Activated B cell treated with CpG ODN at 0.5 μM for 24 hours (primary cell): ENCODE measurements around the gene PPP2R5A. TPM values are rescaled to one million over a fixed set of nuclear protein-coding genes. Genes with fewer than 3 reads are reported as not detected.

Experiments
- ATAC-seq: fragments of 200-7000 bp; cut with Tn5 transposase; one replicate; pipeline ENCODE4 v1.10.0; 2021; ENCODE audit warnings: low read depth, mild to moderate bottlenecking, moderate library complexity
- CTCF ChIA-PET: fragments of 350-600 bp; sonication (Branson Sonifier 250); formaldehyde crosslinking; loops from one replicate; lab custom pipeline; 2021; ENCODE audit warnings: antibody characterized with exemption; lab: Charles Lee
- POLR2A ChIA-PET: fragments of 350-600 bp; sonication (Branson Sonifier 250); formaldehyde crosslinking; loops from one replicate; lab custom pipeline; 2021; ENCODE audit warnings: antibody characterized with exemption; lab: Charles Lee
- DNase-seq: peaks from one replicate; pipeline ENCODE4 v3.0.0; 2022
- H3K27ac Mint-ChIP-seq: one replicate; pipeline ENCODE4 v1.8.0; 2020; ENCODE audit warnings: mixed read lengths
- H3K27me3 Mint-ChIP-seq: one replicate; pipeline ENCODE4 v1.8.0; 2021; ENCODE audit warnings: mixed read lengths
- H3K36me3 Mint-ChIP-seq: one replicate; pipeline ENCODE4 v1.8.0; 2021; ENCODE audit warnings: low read depth, mixed read lengths
- H3K4me1 Mint-ChIP-seq: one replicate; pipeline ENCODE4 v1.8.0; 2021; ENCODE audit warnings: mixed read lengths
- H3K4me3 Mint-ChIP-seq: one replicate; pipeline ENCODE4 v1.8.0; 2020; ENCODE audit warnings: mild to moderate bottlenecking, mixed read lengths
- H3K9me3 Mint-ChIP-seq: one replicate; pipeline ENCODE4 v1.8.0; 2020; ENCODE audit warnings: mixed read lengths
- CTCF ChIP-seq: fragments of 200-600 bp; IDR thresholded peaks from one replicate; pipeline ENCODE4 v1.8.0; 2022; ENCODE audit warnings: antibody characterized with exemption, mild to moderate bottlenecking
- intact Hi-C: fragments of 100-400 bp; cut with micrococcal nuclease; formaldehyde crosslinking; loops from one replicate; pipeline ENCODE4 v1.15.1; 2024
- total RNA-seq: library from RNA; stranded (reverse); gene quantifications from 2 replicates; pipeline ENCODE4 v1.2.3, GENCODE V29; 2022

The PPP2R5A gene
- total RNA-seq, 1 donor from 2014 or later, result 31.6 TPM

GRCh38 chr1:212271823-212272485, 13.3 kb upstream of the PPP2R5A start:
- CTCF ChIA-PET, result no interaction called here
- POLR2A ChIA-PET, result no interaction called here

GRCh38 chr1:212281590-212281989, 3.6 kb upstream of the PPP2R5A start:
- no peak overlapping the region for H3K4me3 Mint-ChIP-seq
- ATAC-seq, result no peak

More at GRCh38 chr1:212271823-212272485, 13.3 kb upstream of the PPP2R5A start:
- H3K27me3 Mint-ChIP-seq, result peaks cover 5% of the 10 kb centered on the region
- intact Hi-C loops, result no loop called here
- H3K36me3 Mint-ChIP-seq, result no peaks in the 10 kb centered on the region
- no peak overlapping the region for H3K4me3 Mint-ChIP-seq
- no peak for ATAC-seq
- H3K27ac Mint-ChIP-seq, result no peak overlapping the region
- H3K9me3 Mint-ChIP-seq, result no peaks in the 10 kb centered on the region
- TF ChIP-seq CTCF, result no peak
- H3K4me1 Mint-ChIP-seq, result peaks cover 9% of the 10 kb centered on the region
- DNase-seq, result no peak

DNA sequence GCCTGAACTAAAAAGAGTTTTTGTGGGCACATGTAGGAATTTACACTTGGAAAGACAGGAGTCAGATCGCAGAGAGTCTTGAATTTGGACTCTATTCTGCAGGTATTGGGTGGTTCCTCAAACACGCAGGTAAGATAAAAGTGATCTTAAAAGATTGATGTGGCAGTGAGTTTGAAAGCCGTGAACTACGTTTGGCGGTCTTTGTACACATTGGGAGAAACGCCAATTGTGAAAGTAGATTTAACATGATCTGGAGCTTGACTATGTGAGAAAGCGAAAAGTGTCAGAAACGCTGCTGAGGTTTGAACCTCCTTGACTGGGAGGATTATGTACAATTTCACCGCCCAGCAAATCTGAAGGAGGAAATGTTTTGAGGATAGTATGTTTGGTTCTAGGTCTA, 1.5 kb upstream of the PPP2R5A start:
- intact Hi-C loops, result loop anchor here (2.0 to 10.0 kb wide), 6 partner anchors 27 to 705 kb away; partner anchors contain the start of genes ATF3, FLVCR1, LPGAT1 and SLC30A1
- Mint-ChIP-seq H3K27ac (no peak overlapping the region), H3K4me3 (peak overlapping the region; percentile 96), H3K4me1 (peaks cover 31% of the 10 kb centered on the region), H3K27me3 (no peaks in the 10 kb centered on the region), H3K36me3 (peaks cover 11% of the 10 kb centered on the region), H3K9me3 (no peaks in the 10 kb centered on the region)
- TF ChIP-seq CTCF, result no peak
- ChIA-PET POLR2A (interaction anchor here (1.0 to 1.1 kb wide), 2 partner anchors 131 to 508 kb away, joined by 5 to 6 read pairs; partner anchors contain the start of genes NSL1, PACC1 and TATDN3), CTCF (interaction anchor here (1.0 kb wide), 1 partner anchor 212 kb away, joined by 5 read pairs; no protein-coding TSS in a partner anchor)
- DNase-seq (no peak), ATAC-seq (no peak)

More at GRCh38 chr1:212281590-212281989, 3.6 kb upstream of the PPP2R5A start:
- CTCF ChIA-PET, result no interaction called here
- peaks cover 17% of the 10 kb centered on the region for H3K4me1 Mint-ChIP-seq
- no peaks in the 10 kb centered on the region for H3K27me3 Mint-ChIP-seq
- H3K9me3 Mint-ChIP-seq, result no peaks in the 10 kb centered on the region
- POLR2A ChIA-PET, result no interaction called here
- intact Hi-C loops, result loop anchor here (10.0 kb wide), 1 partner anchor 573 kb away; the partner anchor contains the start of gene FLVCR1
- no peak for DNase-seq
- H3K27ac Mint-ChIP-seq, result no peak overlapping the region
- TF ChIP-seq CTCF, result no peak
- H3K36me3 Mint-ChIP-seq, result peaks cover 8% of the 10 kb centered on the region

- CTCF ChIA-PET, result interaction anchor here (1.0 to 1.1 kb wide), 2 partner anchors 213 to 249 kb away, joined by 5 read pairs; partner anchors contain the start of genes DTL and INTS7
- peak overlapping the region; percentile 96 for H3K4me3 Mint-ChIP-seq
- H3K9me3 Mint-ChIP-seq, result no peaks in the 10 kb centered on the region
- intact Hi-C loops, result loop anchor here (2.0 to 10.0 kb wide), 6 partner anchors 28 to 706 kb away; partner anchors contain the start of genes ATF3, FLVCR1, LPGAT1 and SLC30A1
- DNase-seq (no peak), ATAC-seq (no peak)
- H3K36me3 Mint-ChIP-seq, result peaks cover 11% of the 10 kb centered on the region
- H3K27ac Mint-ChIP-seq, result peak overlapping the region; percentile 98
- H3K4me1 Mint-ChIP-seq, result peaks cover 34% of the 10 kb centered on the region
- POLR2A ChIA-PET, result interaction anchor here (1.0 to 1.4 kb wide), 6 partner anchors 26 to 507 kb away, joined by 4 to 11 read pairs (median 5); partner anchors contain the start of genes DTL, INTS7, NSL1 and PACC1
- no peaks in the 10 kb centered on the region for H3K27me3 Mint-ChIP-seq
- TF ChIP-seq CTCF, result no peak
These were observed 872 bp upstream of the PPP2R5A start for GRCh38 chr1:212284332-212284743.
